ENCODE results near the gene CCNL1.
"Not testable (repeated sequence)": the region's sequence is repeated elsewhere in the genome, so short reads cannot be mapped to it uniquely, and the experiment has no call there.

The CCNL1 gene

DNA sequence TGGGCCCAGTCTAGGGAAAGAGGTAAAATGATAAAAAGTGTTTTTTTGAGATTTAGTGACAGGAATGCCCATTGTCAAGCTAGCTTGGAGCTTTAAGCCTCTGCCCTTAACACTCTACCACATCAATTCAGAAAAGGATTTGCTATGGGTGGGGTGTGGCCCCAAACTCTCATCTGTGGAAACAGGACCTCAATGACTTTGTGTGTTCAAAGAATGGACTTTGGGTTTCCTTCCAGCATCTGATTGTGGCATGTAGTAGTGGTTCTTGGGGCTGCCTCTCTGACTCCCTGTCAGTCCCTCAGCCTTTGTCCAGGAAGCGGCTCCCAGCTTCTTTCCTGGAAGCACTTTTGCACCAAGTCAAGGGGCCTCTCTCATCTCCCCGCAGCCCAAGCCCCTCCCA lies 56.1 kb downstream of the CCNL1 start:
- no peak for DNase-seq (ENCODE audit: low spot score)

DNA sequence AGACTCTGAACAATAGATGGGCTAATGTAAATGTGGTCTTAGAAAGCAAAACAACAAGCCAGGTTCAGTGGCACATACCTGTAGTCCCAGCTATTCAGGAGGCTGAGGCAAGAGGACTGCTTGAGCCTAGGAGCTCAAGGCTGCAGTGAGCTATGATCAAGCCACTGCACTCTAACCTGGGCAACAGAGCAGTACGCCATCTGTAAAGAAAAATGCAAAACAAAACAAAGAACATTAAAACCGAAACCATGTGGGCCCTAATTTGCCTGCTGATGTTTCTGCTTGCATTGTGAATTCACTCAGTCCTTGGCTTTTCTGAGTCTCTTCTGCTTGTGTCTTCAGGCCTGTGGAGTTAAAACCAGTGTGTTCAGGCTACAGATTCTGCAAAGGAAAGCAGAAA lies 56.7 kb downstream of the CCNL1 start:
- DNase-seq (ENCODE audit: low spot score), result no peak

DNA sequence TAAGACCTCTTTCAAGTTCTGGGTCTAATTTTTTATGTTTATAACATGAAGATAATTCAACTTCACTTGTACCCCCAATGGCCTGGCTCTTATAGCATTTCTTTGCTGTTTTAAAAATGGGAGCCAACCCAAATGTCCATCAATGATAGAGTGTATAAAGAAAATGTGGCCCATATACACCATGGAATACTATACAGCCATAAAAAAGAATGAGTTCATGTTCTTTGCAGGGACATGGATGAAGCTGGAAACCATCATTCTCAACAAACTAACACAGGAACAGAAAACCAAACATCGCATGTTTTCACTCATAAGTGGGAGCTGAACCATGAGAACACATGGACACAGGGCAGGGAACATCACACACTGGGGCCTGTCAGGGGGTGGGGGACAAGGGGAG lies 57.4 kb downstream of the CCNL1 start:
- not testable (repeated sequence) for DNase-seq (ENCODE audit: low spot score)

DNA sequence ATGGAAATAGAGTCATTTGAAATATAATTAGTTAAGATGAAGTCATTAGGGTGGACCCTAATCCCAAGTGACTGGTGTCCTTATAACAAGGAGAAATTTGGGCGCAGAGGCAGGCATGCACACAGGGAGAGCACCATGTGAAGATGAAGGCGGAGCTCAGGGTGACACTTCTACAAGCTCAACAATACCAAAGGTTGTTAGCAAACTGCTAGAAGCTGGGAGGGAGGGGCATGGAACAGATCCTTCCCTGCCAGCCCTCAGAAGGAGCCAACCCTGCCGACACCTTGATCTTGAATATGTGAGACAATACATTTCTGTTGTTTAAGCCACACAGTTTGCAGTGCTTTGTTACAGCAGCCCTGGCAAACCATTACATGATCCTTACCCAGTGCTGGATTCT lies 57.8 kb downstream of the CCNL1 start:
- no peak for DNase-seq (ENCODE audit: low spot score)

DNA sequence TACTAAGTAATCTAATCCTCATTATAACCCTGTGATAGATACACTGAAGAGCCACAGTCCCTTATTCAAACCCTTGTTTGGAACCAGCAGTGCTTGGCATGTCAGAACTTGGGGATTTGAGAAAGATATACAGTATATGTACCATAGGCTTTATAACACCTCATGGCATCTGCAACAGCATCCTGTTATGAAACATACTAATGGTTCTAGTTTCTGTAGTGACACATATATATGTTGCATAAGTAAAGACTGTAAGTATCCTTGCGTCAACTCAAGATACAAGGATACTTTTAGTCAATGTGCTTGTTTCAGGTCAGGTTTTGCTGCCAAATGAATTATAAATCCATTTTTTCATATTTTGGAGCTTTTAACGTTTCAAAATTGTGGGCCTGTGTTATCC lies 58.5 kb downstream of the CCNL1 start:
- DNase-seq (ENCODE audit: low spot score), result no peak

DNA sequence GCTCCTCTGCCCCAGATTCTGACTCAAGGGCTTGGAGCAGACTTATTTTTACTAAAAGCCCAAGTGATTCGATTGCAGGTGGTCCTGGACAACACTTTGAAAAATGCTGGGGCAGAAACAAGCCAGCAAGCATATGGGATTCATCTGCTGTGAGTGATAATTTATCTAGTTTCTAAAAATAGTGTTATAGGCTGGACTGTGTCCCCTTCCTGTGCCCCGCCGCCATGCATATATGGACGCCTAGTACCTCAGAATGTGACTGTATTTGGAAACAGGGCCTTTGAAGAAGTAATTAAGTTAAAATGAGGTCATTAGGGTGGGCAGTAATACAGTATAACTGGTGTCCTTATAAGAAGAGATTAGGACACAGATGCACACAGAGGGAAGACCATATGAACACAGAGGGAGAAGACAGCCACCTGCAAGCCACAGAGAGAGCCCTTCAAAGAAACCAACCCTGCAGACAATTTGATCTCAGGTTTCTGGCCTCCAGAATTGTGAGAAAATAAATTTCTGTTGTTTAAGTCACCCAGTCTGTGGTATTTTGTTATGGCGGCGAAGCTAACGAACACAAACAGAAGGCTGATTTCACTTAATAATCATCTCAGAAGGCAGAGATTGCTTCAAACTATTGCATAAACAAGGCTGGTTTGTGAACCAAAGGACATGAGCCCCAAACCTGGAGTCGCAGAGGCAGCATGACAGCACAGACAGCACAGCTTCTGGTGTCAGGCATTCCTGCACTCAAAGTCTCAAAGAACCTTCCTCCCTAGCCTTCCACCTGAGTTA lies 59.1 kb downstream of the CCNL1 start:
- no peak for DNase-seq (ENCODE audit: low spot score)

DNA sequence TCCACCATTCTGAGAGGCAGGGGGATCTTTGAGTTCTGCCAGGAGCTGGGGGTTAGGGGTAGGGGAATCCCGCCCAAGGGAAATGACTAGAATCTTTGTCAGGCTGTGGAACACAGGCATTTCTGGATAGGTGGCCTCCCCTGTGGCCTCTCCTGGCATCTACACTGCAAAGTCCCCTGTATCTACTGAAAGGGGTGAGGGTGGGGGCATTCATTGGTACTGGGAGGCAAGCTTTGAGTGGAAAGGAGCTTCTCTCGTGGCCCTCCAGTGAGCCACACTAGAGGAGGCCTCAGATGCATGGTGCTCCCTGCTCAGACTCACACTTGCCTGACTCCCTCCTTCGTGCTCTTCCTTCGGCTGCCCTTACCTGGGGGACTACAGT lies 59.9 kb downstream of the CCNL1 start:
- DNase-seq (ENCODE audit: low spot score), result no peak

DNA sequence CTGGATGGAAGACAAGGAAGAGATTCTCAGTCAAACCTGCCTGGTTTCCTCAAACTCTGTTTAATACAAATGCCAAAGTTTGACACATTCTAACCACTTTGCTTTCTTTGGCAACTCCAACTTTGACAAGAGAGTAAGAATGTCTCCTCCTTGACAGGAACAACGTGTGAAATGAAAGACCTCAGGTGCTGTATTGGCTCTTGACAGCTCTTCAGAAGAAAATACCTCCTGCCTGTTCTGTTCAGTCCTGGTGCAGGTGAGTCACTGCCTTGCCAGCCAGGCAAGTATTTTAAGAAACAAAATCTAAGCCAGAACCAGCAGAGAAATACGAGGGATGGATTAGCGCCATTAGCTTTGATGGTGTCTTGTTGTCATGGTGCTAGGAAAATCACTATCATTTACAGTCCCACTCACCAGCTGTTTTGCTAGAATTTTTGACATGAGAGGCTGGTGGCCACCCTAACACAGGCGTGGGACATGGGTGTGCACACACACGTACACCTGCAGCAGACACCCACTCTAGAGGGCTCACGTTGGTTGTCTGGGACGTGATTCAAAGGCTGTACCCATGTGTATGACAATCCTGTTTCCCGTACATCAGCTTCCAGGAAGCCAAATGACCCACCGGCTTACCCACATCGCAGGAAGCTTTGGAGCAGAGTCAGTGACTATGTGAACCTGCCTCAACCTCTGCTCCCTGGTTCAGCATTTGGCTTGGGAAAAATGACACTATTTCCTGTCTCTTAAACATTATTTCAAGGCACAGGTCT lies 60.4 kb downstream of the CCNL1 start:
- DNase-seq (ENCODE audit: low spot score), result no peak

DNA sequence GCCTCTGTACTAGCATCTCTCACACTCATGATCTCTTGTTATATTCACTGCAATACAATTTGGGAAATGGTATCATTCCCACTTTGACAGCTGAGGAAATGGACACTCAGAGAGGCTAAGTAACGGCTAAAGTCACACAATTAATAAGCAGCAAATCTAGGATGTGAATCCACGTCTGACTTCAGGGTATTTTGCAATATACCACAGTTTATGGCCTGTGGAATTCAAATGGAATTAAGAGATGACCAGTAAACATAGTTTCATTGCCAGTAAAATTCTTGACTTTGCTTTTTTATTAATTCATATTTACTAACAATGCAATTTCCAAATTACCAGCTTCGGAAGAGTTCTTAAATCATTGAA lies 61.1 kb downstream of the CCNL1 start:
- peak; percentile 82 for DNase-seq (ENCODE audit: low spot score)

DNA sequence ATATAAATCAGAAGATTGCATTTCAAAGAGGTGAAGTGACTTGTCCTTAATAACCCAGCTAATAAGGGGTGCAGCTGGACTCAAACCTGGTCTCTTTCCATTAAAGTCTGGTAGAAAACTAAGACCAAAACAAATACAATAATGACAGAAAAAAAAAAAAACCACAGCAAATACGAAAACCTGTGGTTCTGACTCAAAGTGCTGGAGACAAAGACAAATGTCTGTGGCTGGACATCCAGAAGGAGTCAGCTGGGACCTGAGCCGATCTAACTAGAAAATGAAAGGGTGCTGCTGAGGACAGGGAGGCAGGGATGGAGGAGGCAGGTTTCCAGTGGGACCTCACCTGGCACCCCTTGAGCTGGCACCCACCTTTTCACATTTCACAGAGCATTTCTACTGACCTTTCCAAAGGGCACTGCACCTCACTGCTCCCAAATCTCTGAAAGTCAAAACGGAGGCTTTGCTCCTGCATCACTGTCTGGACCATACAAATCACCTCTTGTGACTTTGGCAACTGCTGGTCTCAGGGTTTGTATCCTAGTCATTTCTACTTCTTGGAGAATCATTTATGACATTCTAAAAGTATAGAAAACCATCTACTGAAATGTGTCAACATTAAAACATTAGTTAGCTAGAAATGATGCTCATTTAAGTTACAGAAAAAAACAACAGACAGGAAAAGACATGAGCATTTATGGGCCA lies 61.7 kb downstream of the CCNL1 start:
- peak; percentile 63 for DNase-seq (ENCODE audit: low spot score)
